Transverse colon (tissue), 4 donors: Measurements from ENCODE around the gene MED14. TPM values are rescaled to one million over a fixed set of nuclear protein-coding genes. Genes with fewer than 3 reads are reported as not detected.

Experiments used
- DNase-seq: peaks from one replicate; pipeline ENCODE4 v3.0.0-alpha.2; 2019
- H3K27ac ChIP-seq, 4 donors: fragments of 200-600 bp; sonication (generic); 2 replicates each; pipeline ENCODE4 v1.5.1; 2016 to 2018; ENCODE audit warnings: inconsistent platforms in 4 of 4
- H3K27me3 ChIP-seq: fragments of 200-600 bp; sonication (generic); 2 replicates; pipeline ENCODE4 v1.5.1; 2017; ENCODE audit warnings: inconsistent platforms
- H3K36me3 ChIP-seq, 4 donors: fragments of 200-600 bp; sonication (generic); 2 replicates each; pipeline ENCODE4 v1.5.1; 2017 to 2019; ENCODE audit warnings: inconsistent platforms in 4 of 4
- H3K4me1 ChIP-seq, 4 donors: fragments of 200-600 bp; sonication (generic); 2 replicates each; pipeline ENCODE4 v1.5.1; 2017 to 2020; ENCODE audit warnings: inconsistent platforms in 4 of 4
- H3K4me3 ChIP-seq, 4 donors: fragments of 200-600 bp; sonication (generic); 1 replicate in 1 of 4; 2 replicates in 3 of 4; pipeline versions ENCODE4 v1.5.1 to v1.6.1; 2017 to 2019; ENCODE audit warnings: inconsistent platforms in 4 of 4
- H3K9me3 ChIP-seq, 2 donors: fragments of 200-600 bp; sonication (generic); 2 replicates each; pipeline ENCODE4 v1.5.1; 2017 to 2019; ENCODE audit warnings: inconsistent platforms in 2 of 2
- CTCF ChIP-seq, 5 experiments: fragments of 200-600 bp in 3 of 5; fragments of 450-650 bp in 2 of 5; sonication (generic) in 3 of 5; IDR thresholded peaks; 1 replicate in 2 of 5; 2 replicates in 3 of 5; pipeline ENCODE4 v1.5.1; 2016 to 2017; ENCODE audit warnings: antibody characterized with exemption in 5 of 5, inconsistent platforms in 3 of 5, mild to moderate bottlenecking in 2 of 5, moderate library complexity in 1 of 5
- EP300 ChIP-seq: sonication (generic); formaldehyde crosslinking; IDR thresholded peaks from one replicate; pipeline ENCODE4 v1.6.1; 2017; ENCODE audit warnings: antibody characterized with exemption, low read depth
- POLR2A ChIP-seq: fragments of 450-650 bp; IDR thresholded peaks from one replicate; pipeline ENCODE4 v1.6.1; 2016; ENCODE audit warnings: antibody characterized with exemption, mild to moderate bottlenecking, moderate library complexity
- POLR2AphosphoS5 ChIP-seq, 3 donors: sonication (generic); formaldehyde crosslinking; IDR thresholded peaks; one replicate each; pipeline ENCODE4 v1.6.1; 2016; ENCODE audit warnings: antibody characterized with exemption in 3 of 3
- WGBS, 2 donors: methylation state at CpG; one replicate each; pipeline ENCODE4 v1.1.5; 2018; ENCODE audit warnings: low coverage in 1 of 2; 5-methylcytosine and 5-hydroxymethylcytosine counted together
- in situ Hi-C, 4 donors: fragments of 200-750 bp; cut with MboI; loops; one replicate each; pipeline versions ENCODE4 v1.15.0 to v1.15.1; 2017; ENCODE audit warnings: low sequenced_read_pairs in 3 of 4, low pct_ligation_motif_present in 1 of 4, low pct_unique_long_range_greater_than_20kb in 1 of 4
- intact Hi-C: fragments of 100-400 bp; cut with DNase I; formaldehyde crosslinking; loops from one replicate; pipeline ENCODE4 v1.15.1; 2023; ENCODE audit warnings: low total_unique reads
- total RNA-seq, 4 donors: library from RNA; depleted of rRNA; stranded (reverse); fragments of >200 nt; gene quantifications; one replicate each; pipeline ENCODE4 v1.1.0, GENCODE V29; 2016

Gene MED14
- total RNA-seq, 4 donors from 2014 or later: 28.8 to 81.0 (median 68.0) TPM

- no peak overlapping the region for H3K27ac ChIP-seq
- H3K4me3 ChIP-seq: no peak overlapping the region
- WGBS, 2 donors: 46% methylated on average over 4 of the region's 4 CpGs; no CpG with 5 or more reads in 1 of the 2 donors
- H3K27me3 ChIP-seq: no peaks in the 10 kb centered on the region
- no peaks in the 10 kb centered on the region for H3K36me3 ChIP-seq
- no peaks in the 10 kb centered on the region for H3K4me1 ChIP-seq
- TF ChIP-seq EP300 (no peak), POLR2AphosphoS5 (IDR thresholded peaks at IDR 0.05) (no peak), POLR2A (no peak)
- DNase-seq: no peak
- no peaks in the 10 kb centered on the region for H3K9me3 ChIP-seq
- in situ Hi-C loops: no loop called here
- intact Hi-C loops: no loop called here
Measured at GRCh38 chrX:40685362-40685918, 49.9 kb downstream of the MED14 start.

GRCh38 chrX:40684092-40684491 lies 51.2 kb downstream of the MED14 start:
- Histone ChIP-seq H3K27ac (no peak overlapping the region), H3K36me3 (no peaks in the 10 kb centered on the region), H3K27me3 (no peaks in the 10 kb centered on the region), H3K4me1 (no peaks in the 10 kb centered on the region), H3K9me3 (no peaks in the 10 kb centered on the region), H3K4me3 (no peak overlapping the region)
- no peak for TF ChIP-seq CTCF (IDR thresholded peaks at IDR 0.05)
- TF ChIP-seq EP300: no peak
- no peak for TF ChIP-seq POLR2A
- no peak for TF ChIP-seq POLR2AphosphoS5 (IDR thresholded peaks at IDR 0.05)
- in situ Hi-C loops: no loop called here
- intact Hi-C loops: no loop called here
- DNase-seq: no peak
- 90% methylated on average over 1 of the region's 1 CpG; no CpG with 5 or more reads in 1 of the 2 donors for WGBS, 2 donors

- Histone ChIP-seq H3K27me3 (no peaks in the 10 kb centered on the region), H3K4me3 (no peak overlapping the region), H3K9me3 (no peaks in the 10 kb centered on the region), H3K36me3 (no peaks in the 10 kb centered on the region), H3K27ac (no peak overlapping the region), H3K4me1 (no peaks in the 10 kb centered on the region)
- intact Hi-C loops: no loop called here
- DNase-seq: no peak
- WGBS, 2 donors: 88% methylated on average over 3 of the region's 3 CpGs; no CpG with 5 or more reads in 1 of the 2 donors
- TF ChIP-seq POLR2A: no peak
- in situ Hi-C loops: no loop called here
Measured at GRCh38 chrX:40683245-40683644, 52.1 kb downstream of the MED14 start.

- Histone ChIP-seq H3K4me3 (no peak overlapping the region), H3K27ac (no peak overlapping the region), H3K9me3 (no peaks in the 10 kb centered on the region), H3K27me3 (no peaks in the 10 kb centered on the region), H3K36me3 (peaks cover 0 to 4% (median 0%) of the 10 kb centered on the region in 4 donors), H3K4me1 (no peaks in the 10 kb centered on the region)
- no peak for DNase-seq
- no peak for TF ChIP-seq CTCF (IDR thresholded peaks at IDR 0.05)
- TF ChIP-seq POLR2A: no peak
- TF ChIP-seq POLR2AphosphoS5 (IDR thresholded peaks at IDR 0.05): no peak
- TF ChIP-seq EP300: no peak
- intact Hi-C loops (no loop called here), in situ Hi-C loops (loop anchor here (25.0 kb wide), 3 partner anchors 116 to 466 kb away; no protein-coding TSS in a partner anchor)
- WGBS, 2 donors: 70% methylated on average over 6 of the region's 6 CpGs; no CpG with 5 or more reads in 1 of the 2 donors
Measured at GRCh38 chrX:40671126-40671525, 64.2 kb downstream of the MED14 start.

- intact Hi-C loops: no loop called here
- in situ Hi-C loops: loop anchor here (25.0 kb wide), 3 partner anchors 123 to 473 kb away; no protein-coding TSS in a partner anchor
- no peaks in the 10 kb centered on the region for H3K4me1 ChIP-seq
- H3K4me3 ChIP-seq: no peak overlapping the region
- WGBS, 2 donors: 60 to 65% methylated on average over 1 to 6 of the region's 6 CpGs
- no peak for DNase-seq
- TF ChIP-seq POLR2A (no peak), EP300 (no peak), CTCF (IDR thresholded peaks at IDR 0.05) (peak in 2 of 5 experiments; percentile 8 to 28), POLR2AphosphoS5 (IDR thresholded peaks at IDR 0.05) (no peak)
- H3K36me3 ChIP-seq: no peaks in the 10 kb centered on the region
- no peaks in the 10 kb centered on the region for H3K27me3 ChIP-seq
- no peak overlapping the region for H3K27ac ChIP-seq
- H3K9me3 ChIP-seq: no peaks in the 10 kb centered on the region
Measured at GRCh38 chrX:40663880-40664630, 71.3 kb downstream of the MED14 start.
